C4-2B (cell line): Measurements from ENCODE around the gene PDGFD.

Experiments used
- H3K27ac ChIP-seq: fragments of 450-650 bp; 2 replicates; pipeline ENCODE4 v1.5.1; 2017
- CTCF ChIP-seq: fragments of 450-650 bp; conservative IDR thresholded peaks from 2 replicates; pipeline ENCODE4 v1.5.1; 2017; ENCODE audit warnings: mild to moderate bottlenecking
- ZFX ChIP-seq: fragments of 450-650 bp; IDR thresholded peaks from 2 replicates; pipeline ENCODE4 v1.6.1; 2017

PDGFD gene

GRCh38 chr11:104024572-104024971 is 139.4 kb downstream of the PDGFD start:
- no peak for TF ChIP-seq ZFX
- no peak for TF ChIP-seq CTCF
- H3K27ac ChIP-seq: no peak overlapping the region

- no peak for TF ChIP-seq CTCF
- no peak for TF ChIP-seq ZFX
- H3K27ac ChIP-seq: no peak overlapping the region
Measured at GRCh38 chr11:104015649-104016415, 148.1 kb downstream of the PDGFD start.

GRCh38 chr11:104011044-104011443 is 152.9 kb downstream of the PDGFD start:
- no peak overlapping the region for H3K27ac ChIP-seq
- TF ChIP-seq ZFX: no peak
- no peak for TF ChIP-seq CTCF

GRCh38 chr11:104009744-104010143 is 154.2 kb downstream of the PDGFD start:
- H3K27ac ChIP-seq: no peak overlapping the region
- no peak for TF ChIP-seq CTCF
- TF ChIP-seq ZFX: no peak

GRCh38 chr11:104005234-104005855 is 158.6 kb downstream of the PDGFD start:
- H3K27ac ChIP-seq: no peak overlapping the region
- no peak for TF ChIP-seq ZFX
- TF ChIP-seq CTCF: no peak

GRCh38 chr11:104003491-104003890 is 160.5 kb downstream of the PDGFD start:
- H3K27ac ChIP-seq: no peak overlapping the region
- TF ChIP-seq CTCF: no peak
- no peak for TF ChIP-seq ZFX

- H3K27ac ChIP-seq: no peak overlapping the region
- TF ChIP-seq ZFX: no peak
- no peak for TF ChIP-seq CTCF
Measured at GRCh38 chr11:104001561-104002056, 162.3 kb downstream of the PDGFD start.
